B cell (primary cell): ENCODE data around the gene ENPP7. TPM values are rescaled to one million over a fixed set of nuclear protein-coding genes. Genes with fewer than 3 reads are reported as not detected.

Experiments used
- ATAC-seq: fragments of 200-7000 bp; cut with Tn5 transposase; one replicate; pipeline ENCODE4 v1.10.0; 2021; ENCODE audit warnings: low read depth, mild to moderate bottlenecking, moderate number of reproducible peaks, moderate library complexity
- CTCF ChIA-PET: fragments of 350-600 bp; sonication (Branson Sonifier 250); formaldehyde crosslinking; loops from one replicate; lab custom pipeline; 2021; ENCODE audit warnings: antibody characterized with exemption, inconsistent platforms; lab: Charles Lee
- POLR2A ChIA-PET: fragments of 350-600 bp; sonication (Branson Sonifier 250); formaldehyde crosslinking; loops from one replicate; lab custom pipeline; 2021; ENCODE audit warnings: antibody characterized with exemption; lab: Charles Lee
- DNase-seq: peaks from one replicate; pipeline ENCODE4 v3.0.0; 2013
- H2AFZ ChIP-seq: 2 replicates; pipeline ENCODE4 v1.6.1; 2012; ENCODE audit warnings: mild to moderate bottlenecking, low read depth, low read length; ENCODE audit not compliant: insufficient read depth, poor library complexity, severe bottlenecking
- H3K27ac ChIP-seq, 2 donors: 1 replicate in 1 of 2; 2 replicates in 1 of 2; pipeline ENCODE4 v1.5.1; 2012 to 2013; ENCODE audit warnings: low read length in 2 of 2, mild to moderate bottlenecking in 2 of 2, moderate library complexity in 1 of 2
- H3K27me3 ChIP-seq, 4 experiments: fragments of 200-600 bp in 1 of 4; sonication (generic) in 1 of 4; replicated peaks in 1 of 4; 1 replicate in 2 of 4; 2 replicates in 2 of 4; pipeline versions ENCODE4 v1.6.1 to v1.7.0; 2013 to 2016; ENCODE audit warnings: low read length in 3 of 4, mild to moderate bottlenecking in 2 of 4, mixed read lengths in 1 of 4, moderate library complexity in 1 of 4; ENCODE audit not compliant: insufficient read depth in 4 of 4, control insufficient read depth in 3 of 4; ENCODE audit errors: control extremely low read depth in 1 of 4
- H3K36me3 ChIP-seq, 2 experiments: replicated peaks in 1 of 2; 1 replicate in 1 of 2; 2 replicates in 1 of 2; pipeline versions ENCODE4 v1.6.1 to v1.7.1; 2013; ENCODE audit warnings: low read length in 1 of 2; ENCODE audit not compliant: insufficient read depth in 2 of 2, control insufficient read depth in 1 of 2; ENCODE audit errors: control extremely low read depth in 1 of 2, extremely low read depth in 1 of 2
- H3K4me1 ChIP-seq, 2 donors: fragments of 200-600 bp in 1 of 2; sonication (generic) in 1 of 2; 1 replicate in 1 of 2; 2 replicates in 1 of 2; pipeline versions ENCODE4 v1.5.1 to v1.6.1; 2013 to 2017; ENCODE audit warnings: low read length in 2 of 2; ENCODE audit not compliant: control insufficient read depth in 2 of 2, insufficient read depth in 2 of 2
- H3K4me2 ChIP-seq: replicated peaks from 2 replicates; pipeline ENCODE3; 2012; ENCODE audit warnings: mild to moderate bottlenecking, low read depth, low read length; ENCODE audit not compliant: poor library complexity, severe bottlenecking
- H3K4me3 ChIP-seq, 5 experiments: fragments of 200-600 bp in 1 of 5; sonication (generic) in 1 of 5; 1 replicate in 3 of 5; 2 replicates in 2 of 5; pipeline versions ENCODE4 v1.5.1 to v1.7.0; 2011 to 2016; ENCODE audit warnings: low read length in 4 of 5, mild to moderate bottlenecking in 4 of 5, low read depth in 2 of 5, control low read depth in 1 of 5, moderate library complexity in 1 of 5; ENCODE audit not compliant: insufficient read depth in 1 of 5; ENCODE audit errors: control extremely low read depth in 1 of 5, extremely low read depth in 1 of 5
- H3K79me2 ChIP-seq: fragments of 200-600 bp; sonication (generic); one replicate; pipeline ENCODE4 v1.6.0; 2016; ENCODE audit warnings: low read length; ENCODE audit not compliant: control insufficient read depth, insufficient read depth
- H3K9ac ChIP-seq: fragments of 200-600 bp; sonication (generic); 2 replicates; pipeline ENCODE4 v1.6.1; 2017; ENCODE audit warnings: mild to moderate bottlenecking, low read length, moderate library complexity
- H3K9me3 ChIP-seq, 3 donors: one replicate each; pipeline versions ENCODE4 v1.6.1 to v1.7.1; 2013; ENCODE audit warnings: low read length in 2 of 3; ENCODE audit not compliant: control insufficient read depth in 2 of 3, insufficient read depth in 1 of 3; ENCODE audit errors: control extremely low read depth in 1 of 3
- H4K20me1 ChIP-seq: 2 replicates; pipeline ENCODE4 v1.6.0; 2012; ENCODE audit warnings: mild to moderate bottlenecking, low read length; ENCODE audit not compliant: insufficient read depth, control insufficient read depth, poor library complexity, severe bottlenecking
- H3K27ac Mint-ChIP-seq: one replicate; pipeline ENCODE4 v1.8.0; 2021; ENCODE audit warnings: mixed read lengths
- H3K27me3 Mint-ChIP-seq: one replicate; pipeline ENCODE4 v1.8.0; 2021; ENCODE audit warnings: mixed read lengths
- H3K4me1 Mint-ChIP-seq: one replicate; pipeline ENCODE4 v1.8.0; 2021; ENCODE audit warnings: mixed read lengths
- H3K4me3 Mint-ChIP-seq: one replicate; pipeline ENCODE4 v1.8.0; 2021; ENCODE audit warnings: mixed read lengths
- H3K9me3 Mint-ChIP-seq: one replicate; pipeline ENCODE4 v1.8.0; 2022; ENCODE audit warnings: mixed read lengths; ENCODE audit not compliant: insufficient read depth
- EZH2 ChIP-seq: IDR thresholded peaks from 2 replicates; pipeline ENCODE4 v1.6.1; 2012; ENCODE audit warnings: borderline replicate concordance, low read depth, mild to moderate bottlenecking, moderate library complexity, low read length; ENCODE audit not compliant: insufficient read depth, poor library complexity, severe bottlenecking
- WGBS: methylation state at CpG from one replicate; pipeline ENCODE4 v1.1.5; 2013; ENCODE audit warnings: missing lambda C conversion rate; ENCODE audit not compliant: insufficient coverage; 5-methylcytosine and 5-hydroxymethylcytosine counted together
- intact Hi-C: fragments of 100-400 bp; cut with micrococcal nuclease; formaldehyde crosslinking; loops from one replicate; pipeline ENCODE4 v1.10.0; 2022
- polyA plus RNA-seq: library from polyadenylated mRNA; depleted of rRNA; stranded (reverse); fragments of >200 nt; gene quantifications from 2 replicates; pipeline ENCODE4 v1.2.3, GENCODE V29; 2012
- total RNA-seq, 2 donors: library from RNA; stranded (reverse); fragments of 120-200 nt in 1 of 2; gene quantifications; 1 replicate in 1 of 2; 2 replicates in 1 of 2; pipeline versions ENCODE4 v1.2.3 to v1.2.4, GENCODE V29; 2013 to 2022
- TF ChIP-seq, protein P1 (sequence below): fragments of 200-600 bp; IDR thresholded peaks from one replicate; pipeline ENCODE4 v1.8.0; 2022; ENCODE audit warnings: antibody characterized with exemption, mild to moderate bottlenecking

ENPP7 gene
- total and polyA plus RNA-seq, 2 donors (not counting 1 experiment from before 2014, with no cell fraction given) = 0.40 to 6.7 TPM

GRCh38 chr17:79785900-79786810 lies 55.4 kb downstream of the ENPP7 start:
- H2AFZ ChIP-seq = no peak overlapping the region
- H3K9ac ChIP-seq = no peak overlapping the region
- CTCF ChIA-PET = interaction anchor here (1.4 kb wide), 1 partner anchor 45 kb away, joined by 4 read pairs; no protein-coding TSS in a partner anchor
- peaks cover 0 to 25% (median 0%) of the 10 kb centered on the region in 3 donors for H3K9me3 ChIP-seq
- no peak for DNase-seq
- H3K36me3 ChIP-seq = no peaks in the 10 kb centered on the region
- WGBS = 92% methylated on average over 15 of the region's 15 CpGs
- H3K27me3 ChIP-seq = peaks cover 0 to 76% (median 41%) of the 10 kb centered on the region in 4 experiments
- peaks cover 12% of the 10 kb centered on the region for H4K20me1 ChIP-seq
- H3K4me3 ChIP-seq = no peak overlapping the region
- no peak for ATAC-seq
- Mint-ChIP-seq H3K4me1 (peaks cover 12% of the 10 kb centered on the region), H3K9me3 (no peaks in the 10 kb centered on the region), H3K27ac (no peak overlapping the region), H3K4me3 (no peak overlapping the region), H3K27me3 (peaks cover 61% of the 10 kb centered on the region)
- H3K27ac ChIP-seq = no peak overlapping the region
- intact Hi-C loops = loop anchor here (5.0 kb wide), 1 partner anchor 131 kb away; no protein-coding TSS in a partner anchor
- no peaks in the 10 kb centered on the region for H3K79me2 ChIP-seq
- POLR2A ChIA-PET = interaction anchor here (0.5 to 0.8 kb wide), 2 partner anchors 9 to 54 kb away, joined by 3 read pairs; no protein-coding TSS in a partner anchor
- TF ChIP-seq, protein P1, sequence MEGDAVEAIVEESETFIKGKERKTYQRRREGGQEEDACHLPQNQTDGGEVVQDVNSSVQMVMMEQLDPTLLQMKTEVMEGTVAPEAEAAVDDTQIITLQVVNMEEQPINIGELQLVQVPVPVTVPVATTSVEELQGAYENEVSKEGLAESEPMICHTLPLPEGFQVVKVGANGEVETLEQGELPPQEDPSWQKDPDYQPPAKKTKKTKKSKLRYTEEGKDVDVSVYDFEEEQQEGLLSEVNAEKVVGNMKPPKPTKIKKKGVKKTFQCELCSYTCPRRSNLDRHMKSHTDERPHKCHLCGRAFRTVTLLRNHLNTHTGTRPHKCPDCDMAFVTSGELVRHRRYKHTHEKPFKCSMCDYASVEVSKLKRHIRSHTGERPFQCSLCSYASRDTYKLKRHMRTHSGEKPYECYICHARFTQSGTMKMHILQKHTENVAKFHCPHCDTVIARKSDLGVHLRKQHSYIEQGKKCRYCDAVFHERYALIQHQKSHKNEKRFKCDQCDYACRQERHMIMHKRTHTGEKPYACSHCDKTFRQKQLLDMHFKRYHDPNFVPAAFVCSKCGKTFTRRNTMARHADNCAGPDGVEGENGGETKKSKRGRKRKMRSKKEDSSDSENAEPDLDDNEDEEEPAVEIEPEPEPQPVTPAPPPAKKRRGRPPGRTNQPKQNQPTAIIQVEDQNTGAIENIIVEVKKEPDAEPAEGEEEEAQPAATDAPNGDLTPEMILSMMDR = no peak
- TF ChIP-seq EZH2 = no peak
- no peak overlapping the region for H3K4me2 ChIP-seq
- peaks cover 28 to 31% of the 10 kb centered on the region in 2 donors for H3K4me1 ChIP-seq
